Stimulated activated CD8-positive, alpha-beta memory T cell treated with anti-CD3 and anti-CD28 coated beads, Interleukin-15, amount 100 ng/mL, for 48 hours (primary cell): Measurements from ENCODE around the gene GPSM1.
"Not testable (repeated sequence)": the region's sequence is repeated elsewhere in the genome, so short reads cannot be mapped to it uniquely, and the experiment has no call there.

Source experiments
- DNase-seq, 2 donors: peaks; one replicate each; pipeline ENCODE4 v3.0.0-alpha.2; 2020; ENCODE audit warnings: low read depth in 2 of 2

GPSM1 gene

DNA sequence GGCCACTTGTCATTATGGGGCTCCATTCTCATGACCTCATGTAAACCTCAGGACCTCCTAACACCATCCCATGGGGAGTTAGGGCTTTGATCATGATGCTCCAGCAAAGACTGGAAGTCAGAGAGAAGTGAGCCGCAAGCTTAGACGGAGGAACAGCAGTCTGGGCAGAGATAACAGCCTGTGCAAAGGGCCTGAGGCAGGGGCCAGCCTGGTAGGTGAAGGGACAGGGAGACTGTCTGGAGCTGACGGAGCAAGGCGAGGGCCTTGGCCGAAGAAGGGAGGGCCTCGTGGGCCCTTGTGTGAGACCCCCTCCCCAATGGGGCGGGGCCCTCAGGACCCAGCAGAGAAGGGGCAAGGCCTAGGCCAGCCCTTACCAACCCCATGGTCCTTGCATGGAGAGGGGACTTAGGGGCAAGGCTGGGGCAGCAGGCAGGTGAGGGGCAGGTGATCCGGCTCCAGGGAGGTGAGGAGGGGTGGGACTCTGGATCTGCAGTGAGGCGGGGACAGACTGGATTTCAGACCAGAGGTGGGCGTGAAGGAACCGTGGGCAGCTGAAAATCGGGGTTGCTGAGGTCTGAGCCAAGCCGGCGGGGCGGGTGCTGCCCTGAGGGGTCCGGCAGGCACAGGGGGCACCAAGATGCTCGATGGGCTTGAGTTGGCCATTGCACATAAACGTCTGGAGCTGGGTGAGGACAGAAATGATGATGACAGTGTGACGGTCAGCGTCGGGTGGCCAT, 17.4 kb downstream of the GPSM1 start:
- DNase-seq: no peak

DNA sequence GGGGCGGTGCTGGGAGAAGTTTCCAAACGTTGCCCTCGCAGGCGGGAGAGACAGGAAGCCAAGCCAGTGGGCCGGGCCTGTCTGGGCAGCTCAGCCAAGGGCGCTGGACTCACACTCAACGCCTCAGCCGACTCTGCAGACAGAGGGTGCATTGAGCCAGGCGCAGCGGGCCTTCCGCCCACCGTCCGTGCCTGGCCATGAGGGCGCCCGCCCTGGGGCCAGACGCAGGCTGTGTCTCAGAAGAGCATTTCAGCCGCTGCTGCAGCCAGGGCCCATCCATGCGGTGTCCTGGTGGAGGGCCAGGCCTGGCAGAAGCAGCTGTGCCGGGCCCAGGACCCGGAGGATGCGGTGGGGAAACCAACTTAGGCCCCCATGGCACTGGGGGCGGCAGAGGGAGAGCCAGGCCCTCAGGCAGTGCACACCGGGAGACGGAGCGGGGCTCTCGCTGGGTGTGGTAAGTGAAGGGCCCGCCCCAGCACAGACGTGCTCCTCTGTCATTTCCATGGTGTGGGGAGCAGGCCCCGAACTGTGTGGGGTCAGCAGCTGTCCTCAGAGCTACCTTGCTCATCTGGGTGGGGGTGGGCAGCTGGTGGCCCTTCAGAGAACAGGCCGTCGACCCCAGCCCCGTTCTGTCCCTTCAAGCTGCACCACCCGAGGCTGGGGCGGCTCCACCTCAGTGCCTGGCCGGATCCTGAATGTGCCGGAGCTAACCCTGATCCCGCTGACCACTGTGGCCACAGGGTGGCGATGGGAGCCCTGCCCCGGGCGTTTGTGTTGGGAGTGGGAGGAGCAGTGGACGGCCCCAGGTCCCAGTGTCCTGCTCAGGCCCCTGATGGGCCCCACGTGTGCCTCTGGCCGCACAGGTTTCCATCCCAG, 18.2 kb downstream of the GPSM1 start:
- no peak for DNase-seq

DNA sequence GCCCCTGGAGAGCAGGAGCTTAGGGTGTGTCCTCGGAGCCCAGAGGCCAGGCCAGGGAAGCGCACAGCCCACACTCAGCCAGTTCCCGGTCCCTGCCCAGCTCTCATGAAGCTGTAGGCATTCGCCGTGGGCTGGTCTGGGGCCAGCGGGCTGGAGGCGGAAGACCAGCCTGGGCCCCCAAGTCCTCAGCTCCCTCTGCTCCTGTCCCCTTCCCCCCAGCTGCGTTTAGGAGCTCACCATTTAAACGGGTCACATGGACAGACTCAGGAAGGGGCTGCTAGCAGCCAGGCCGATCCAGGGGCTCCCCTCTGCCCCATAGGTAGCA, 18.8 kb downstream of the GPSM1 start:
- DNase-seq: no peak

DNA sequence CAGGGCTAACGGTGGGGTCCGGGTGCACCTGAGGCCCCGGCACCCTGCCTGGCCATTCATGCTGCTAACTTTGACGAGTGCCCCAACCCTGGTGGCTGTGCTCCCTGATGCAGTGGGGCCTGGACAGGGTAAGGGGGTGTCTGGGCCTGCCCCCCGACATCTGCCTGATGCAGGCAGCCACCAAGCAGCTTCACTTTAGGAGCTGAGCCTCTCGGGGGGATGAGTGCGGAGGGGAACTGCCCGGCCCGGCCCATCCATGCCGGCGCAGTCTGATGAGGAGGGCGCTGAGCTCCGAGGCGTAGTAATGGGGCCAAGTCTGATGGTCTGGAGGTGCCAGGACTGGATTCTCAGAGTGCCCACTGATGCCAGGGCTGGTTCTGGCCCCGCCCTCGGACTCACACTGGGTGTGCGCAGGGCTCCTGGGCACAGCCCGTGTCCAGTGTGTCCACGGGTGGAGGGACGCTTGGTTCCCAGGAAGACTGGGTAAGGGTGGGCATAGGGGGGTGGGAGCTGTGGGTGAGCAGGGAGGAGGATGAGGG, 19.7 kb downstream of the GPSM1 start:
- DNase-seq: no peak

DNA sequence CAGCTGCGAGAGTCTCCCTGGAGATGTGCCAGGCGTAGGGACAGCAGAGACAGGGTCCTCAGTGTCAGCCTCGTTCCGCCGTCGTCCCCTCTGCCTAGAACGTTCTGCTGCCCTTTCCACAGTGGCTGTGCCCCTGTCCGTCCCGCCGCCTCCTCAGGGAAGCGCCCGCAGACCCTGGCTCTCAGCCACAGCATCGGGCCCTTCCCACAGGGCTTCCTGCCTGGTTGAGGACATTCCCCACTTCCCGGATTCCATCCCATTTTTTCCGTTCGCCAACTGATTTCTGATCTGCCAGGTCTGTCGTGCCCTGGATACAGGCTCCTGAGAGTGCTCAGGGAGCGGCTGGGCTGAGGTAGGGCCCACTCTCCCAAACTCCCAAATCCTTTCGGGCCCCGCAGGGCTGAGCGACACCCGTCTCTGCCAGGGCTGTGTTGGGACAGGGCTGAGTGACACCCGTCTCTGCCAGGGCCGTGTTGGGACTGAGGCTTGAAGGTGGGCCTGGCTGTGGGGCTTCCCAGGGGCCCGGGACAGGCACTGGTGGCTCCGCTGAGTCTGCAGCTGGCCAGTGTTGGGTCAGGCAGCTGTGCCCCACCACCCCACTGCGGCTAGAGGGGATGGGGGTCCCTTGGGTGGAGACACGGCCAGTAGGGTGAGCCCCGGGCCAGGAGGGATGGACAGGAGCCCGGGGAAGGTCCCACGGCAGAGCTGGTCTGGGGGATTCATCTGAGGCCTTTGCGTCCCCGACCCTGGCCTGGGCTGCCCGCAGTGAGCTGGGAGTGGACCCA, 20.3 kb downstream of the GPSM1 start:
- no peak for DNase-seq

DNA sequence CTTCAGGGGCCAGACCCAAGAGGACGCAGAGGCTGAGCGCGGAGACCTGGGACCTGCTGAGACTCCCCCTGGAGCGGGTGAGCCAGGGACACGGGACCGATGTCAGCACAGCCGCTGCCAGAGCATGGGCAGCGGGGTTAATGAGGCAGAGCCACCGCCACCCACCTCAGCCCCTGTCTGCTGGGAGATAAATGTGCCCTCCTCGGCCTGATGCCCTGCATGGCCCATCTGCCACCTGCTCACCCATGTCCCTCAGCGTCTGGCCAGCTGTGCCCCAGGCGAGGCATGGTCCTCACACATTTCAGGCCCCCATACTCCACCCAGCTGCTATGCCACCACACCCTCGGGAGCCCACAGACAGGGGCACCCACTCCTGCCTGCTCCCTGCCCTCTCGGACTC, 21.4 kb downstream of the GPSM1 start:
- DNase-seq: no peak

DNA sequence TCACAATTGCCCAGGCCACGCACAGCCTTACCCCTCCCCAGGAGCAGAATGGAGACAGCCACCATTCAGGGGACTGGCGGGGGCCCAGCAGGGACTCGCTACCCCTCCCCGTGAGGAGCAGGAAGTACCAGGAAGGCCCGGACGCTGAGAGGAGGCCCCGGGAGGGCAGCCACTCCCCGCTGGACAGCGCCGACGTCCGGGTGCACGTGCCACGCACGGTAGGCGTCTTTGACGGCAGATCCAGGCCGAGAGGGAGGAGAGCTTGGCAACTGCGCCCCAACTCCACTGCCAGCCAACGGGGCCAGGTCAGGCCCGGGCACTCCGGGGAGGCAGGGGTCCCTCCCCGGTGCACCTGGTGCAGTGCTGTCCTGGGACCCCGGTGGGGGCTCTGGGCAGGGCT, 22.2 kb downstream of the GPSM1 start:
- DNase-seq: no peak

DNA sequence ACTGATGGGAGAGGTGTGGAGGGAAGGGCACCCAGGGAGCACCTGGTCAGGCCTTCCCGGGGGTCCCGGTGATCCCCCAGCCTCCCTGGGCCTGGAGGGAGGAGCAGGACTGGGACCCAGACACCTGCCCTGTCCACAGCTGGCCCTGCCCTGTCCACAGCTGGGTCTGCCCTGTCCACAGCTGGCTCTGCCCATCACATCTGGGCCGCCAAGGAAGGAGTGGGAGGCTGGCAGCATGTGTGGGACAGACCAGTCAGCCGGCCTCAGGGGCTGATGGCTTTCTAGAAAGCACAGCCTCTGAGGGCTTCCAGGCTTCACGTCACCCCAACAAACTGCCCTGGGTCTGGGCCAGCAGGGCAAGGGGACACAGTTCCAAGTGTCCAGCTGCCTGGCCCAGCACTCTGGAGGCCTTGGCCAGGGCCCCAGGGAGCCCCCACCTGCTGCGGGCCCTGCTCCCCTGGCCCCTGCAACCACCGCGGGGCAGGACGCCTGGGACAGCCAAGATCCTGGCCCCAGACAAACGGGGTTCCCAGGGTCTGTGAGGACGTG, 24.0 kb downstream of the GPSM1 start:
- DNase-seq: no peak

DNA sequence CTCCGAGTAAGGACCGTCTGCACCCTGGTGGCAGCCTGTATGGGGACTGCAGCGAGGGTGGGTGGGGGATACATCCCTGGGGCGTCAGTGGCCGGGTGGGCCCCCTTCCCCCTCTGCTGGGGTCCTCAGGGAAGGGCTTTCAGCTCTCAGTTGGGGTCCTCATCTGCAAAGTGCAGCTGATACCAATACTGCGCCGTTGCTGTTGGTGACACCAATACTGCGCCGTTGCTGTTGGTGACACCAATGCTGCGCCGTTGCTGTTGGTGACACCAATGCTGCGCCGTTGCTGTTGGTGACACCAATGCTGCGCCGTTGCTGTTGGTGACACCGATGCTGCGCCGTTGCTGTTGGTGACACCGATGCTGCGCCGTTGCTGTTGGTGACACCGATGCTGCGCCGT, 24.5 kb downstream of the GPSM1 start:
- not testable (repeated sequence) for DNase-seq

DNA sequence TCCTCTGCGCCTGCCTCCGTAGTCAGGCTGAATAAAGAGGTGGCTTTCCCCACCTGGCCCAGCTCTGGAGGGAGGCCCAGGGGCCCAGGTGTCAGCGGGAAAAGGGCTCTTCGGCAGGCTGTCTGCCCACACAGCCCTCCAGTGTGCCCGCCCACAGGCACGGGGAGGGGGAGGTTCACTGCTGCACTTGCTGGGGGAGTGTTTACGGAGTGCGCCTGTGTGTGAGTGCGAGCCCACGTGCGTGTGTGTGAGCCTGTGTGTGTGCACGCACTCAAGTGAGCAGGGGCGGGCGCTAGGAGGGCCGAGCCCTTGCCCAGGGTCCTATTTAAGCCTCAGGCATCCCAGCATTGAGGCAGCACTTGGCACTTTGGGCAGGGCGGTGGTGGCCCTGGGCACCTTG, 25.3 kb downstream of the GPSM1 start:
- DNase-seq: no peak

DNA sequence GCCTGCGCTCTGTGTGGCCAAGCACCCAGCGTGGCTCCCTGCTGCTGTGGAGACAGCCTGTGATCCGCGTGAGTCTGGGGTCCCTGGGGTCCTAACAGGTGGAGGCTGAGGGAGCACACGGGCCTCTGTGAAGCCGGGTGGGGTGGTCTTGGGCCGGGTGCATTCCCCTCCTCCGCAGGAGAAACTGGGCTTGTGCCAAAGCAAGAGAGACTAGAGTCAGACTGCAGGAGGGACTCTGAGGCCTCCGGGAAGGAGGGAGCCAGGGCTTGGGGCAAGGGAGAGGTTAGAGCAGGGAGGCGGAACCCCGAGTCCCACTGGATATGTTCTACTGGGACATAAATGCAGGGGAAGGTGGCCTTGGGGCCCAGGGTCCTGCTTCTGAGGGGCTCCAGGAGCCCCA, 25.7 kb downstream of the GPSM1 start:
- no peak for DNase-seq

DNA sequence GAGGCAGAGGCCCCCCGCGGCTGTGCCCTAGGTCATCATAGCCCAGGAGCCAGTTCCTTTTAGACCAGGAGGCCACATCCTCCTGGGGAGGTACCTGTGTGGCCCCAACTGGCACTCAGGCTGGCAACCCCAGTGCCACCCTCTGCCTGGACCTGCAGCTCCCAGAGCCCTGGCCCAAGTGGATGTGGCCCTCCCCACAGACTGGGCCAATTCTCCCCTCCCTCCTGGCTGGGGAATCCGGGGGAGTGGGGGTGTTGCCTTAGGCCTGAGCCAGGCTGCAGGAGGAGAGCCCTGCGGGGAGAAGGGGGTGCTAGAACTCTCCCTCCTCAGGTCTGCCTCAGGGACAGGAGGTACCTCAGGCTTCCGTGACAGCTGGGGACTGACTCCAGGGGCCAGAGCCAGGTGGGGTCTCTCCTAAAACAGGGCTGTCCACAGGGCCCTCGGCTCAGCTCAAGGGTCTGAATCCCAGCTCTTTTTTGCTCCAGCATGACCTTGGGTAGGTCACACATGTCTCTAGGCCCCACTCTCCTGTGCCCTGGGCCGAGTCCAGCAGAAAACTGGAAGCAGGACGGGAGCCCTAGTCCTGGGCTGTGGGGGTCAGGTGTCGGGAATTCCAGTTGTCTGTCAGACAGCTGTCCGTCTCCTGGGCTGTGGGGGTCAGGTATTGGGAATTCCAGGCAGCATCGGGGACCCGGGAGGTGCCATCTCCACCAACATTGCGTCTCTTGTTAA, 26.6 kb downstream of the GPSM1 start:
- DNase-seq: no peak

DNA sequence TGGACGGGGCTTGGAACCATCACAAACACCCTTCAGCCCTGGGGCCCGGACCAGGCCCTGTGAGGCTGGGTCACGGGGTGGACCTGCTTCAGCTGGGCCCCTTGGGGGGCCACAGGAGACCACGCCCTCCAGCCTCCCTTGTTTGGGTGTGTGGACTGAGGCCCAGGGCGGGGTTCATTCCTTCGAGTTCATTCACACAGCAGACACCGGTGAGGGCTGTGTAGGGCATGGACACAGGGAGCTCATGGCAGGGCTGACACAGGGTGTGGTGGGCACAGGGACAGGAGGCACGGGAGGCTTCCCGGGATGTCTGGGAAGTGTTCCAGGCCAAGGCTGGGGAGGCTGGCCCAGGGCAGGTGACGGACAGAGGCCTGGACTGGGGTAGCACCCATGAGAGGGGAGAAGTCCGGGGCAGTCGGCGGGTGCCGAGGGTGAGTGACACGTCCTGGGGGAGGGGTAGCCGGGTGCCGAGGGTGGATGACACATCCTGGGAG, 27.3 kb downstream of the GPSM1 start:
- DNase-seq: no peak

DNA sequence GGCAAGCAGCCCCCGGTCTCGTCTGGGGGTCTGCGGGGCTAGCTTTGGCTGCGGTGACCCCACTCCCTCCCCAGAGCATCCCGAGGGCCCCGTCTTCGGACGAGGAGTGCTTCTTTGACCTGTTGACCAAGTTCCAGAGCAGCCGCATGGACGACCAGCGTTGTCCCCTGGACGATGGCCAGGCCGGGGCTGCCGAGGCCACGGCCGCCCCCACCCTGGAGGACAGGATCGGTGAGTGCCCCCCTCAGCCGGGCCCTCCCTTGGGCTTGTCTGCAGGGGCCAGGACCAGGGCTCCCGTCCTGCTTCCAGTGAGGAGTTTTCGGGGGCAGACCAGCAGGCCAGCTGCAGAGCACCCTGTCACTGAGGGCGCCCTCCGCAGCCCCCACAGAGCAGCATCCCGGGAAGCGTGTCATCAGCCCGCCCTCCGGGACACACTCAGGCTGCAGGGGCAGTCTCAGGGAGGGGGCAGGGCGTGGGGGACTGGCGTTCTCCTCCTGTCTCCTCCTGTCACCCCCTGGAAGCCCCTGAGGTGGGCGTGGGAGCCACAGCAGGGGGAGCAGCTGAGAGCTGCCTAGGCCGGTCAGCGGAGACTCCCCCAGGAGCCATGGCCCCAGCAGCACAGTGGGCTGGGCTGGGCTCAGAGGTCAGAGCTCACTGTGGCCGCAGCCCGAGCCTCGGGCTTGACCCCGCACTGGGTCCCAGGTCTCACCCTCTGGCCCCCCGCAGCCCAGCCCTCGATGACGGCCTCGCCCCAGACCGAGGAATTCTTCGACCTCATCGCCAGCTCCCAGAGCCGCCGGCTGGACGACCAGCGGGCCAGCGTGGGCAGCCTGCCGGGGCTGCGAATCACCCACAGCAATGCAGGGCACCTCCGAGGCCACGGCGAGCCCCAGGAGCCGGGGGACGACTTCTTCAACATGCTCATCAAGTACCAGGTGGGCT, 28.5 kb downstream of the GPSM1 start:
- DNase-seq: no peak

DNA sequence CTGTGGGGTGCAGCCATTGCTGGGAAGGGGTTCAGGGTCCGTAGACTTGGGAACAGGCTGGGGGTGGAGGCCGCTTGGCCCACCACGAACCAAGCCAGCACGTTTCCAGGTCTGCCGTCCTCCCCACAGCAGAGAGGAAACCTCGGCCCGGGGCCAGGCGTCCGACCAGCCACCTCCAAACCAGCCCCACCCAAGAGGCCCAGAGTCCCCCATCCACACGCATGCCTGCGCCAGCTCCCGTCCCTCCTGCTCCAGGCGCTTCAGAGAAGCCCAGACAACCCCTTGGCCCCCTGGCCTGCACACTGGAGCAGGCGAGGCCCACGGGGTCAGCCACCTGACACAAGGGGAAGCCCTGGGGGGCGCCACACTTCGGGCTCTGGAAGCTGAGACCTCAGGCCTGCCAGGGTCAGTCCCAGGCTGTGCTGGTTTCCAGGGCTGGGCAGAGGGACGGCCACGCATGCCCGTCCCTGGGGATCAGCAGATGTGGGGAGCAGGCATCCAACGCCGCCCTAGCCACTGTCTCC, 29.9 kb downstream of the GPSM1 start:
- no peak for DNase-seq

DNA sequence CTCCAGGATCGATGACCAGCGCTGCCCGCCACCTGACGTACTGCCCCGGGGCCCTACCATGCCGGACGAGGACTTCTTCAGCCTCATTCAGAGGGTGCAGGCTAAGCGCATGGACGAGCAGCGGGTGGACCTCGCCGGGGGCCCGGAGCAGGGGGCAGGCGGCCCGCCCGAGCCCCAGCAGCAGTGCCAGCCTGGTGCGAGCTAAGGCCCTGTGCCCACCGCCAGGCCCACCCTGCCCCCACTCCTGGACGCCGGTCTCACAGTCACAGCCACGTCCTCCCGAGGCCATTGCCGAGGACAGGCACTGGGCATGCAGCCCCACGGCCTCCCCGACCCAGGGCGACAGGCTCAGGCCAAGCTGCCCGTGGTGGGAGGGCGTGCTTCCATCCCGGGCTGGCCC, 30.7 kb downstream of the GPSM1 start:
- DNase-seq: no peak

DNA sequence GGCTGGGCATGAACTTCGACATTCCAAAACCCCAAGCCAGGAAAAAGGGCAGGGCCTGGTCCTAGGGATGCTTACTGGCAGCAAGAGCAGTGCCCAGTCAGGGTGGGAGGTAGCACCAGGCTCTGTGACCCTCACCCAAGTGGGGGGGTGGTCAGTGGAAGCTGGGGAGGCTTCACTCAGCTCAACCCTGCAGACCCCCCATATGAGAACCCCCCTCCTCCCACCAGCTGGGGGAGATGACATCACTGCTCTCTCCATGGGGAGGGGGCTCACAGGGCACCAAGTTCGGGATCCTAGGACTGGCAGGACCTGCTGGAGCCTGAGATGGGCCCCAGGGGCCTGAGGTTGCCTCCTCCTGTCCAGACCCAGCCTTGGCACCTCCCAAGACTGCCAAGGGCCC, 31.5 kb downstream of the GPSM1 start:
- no peak for DNase-seq

DNA sequence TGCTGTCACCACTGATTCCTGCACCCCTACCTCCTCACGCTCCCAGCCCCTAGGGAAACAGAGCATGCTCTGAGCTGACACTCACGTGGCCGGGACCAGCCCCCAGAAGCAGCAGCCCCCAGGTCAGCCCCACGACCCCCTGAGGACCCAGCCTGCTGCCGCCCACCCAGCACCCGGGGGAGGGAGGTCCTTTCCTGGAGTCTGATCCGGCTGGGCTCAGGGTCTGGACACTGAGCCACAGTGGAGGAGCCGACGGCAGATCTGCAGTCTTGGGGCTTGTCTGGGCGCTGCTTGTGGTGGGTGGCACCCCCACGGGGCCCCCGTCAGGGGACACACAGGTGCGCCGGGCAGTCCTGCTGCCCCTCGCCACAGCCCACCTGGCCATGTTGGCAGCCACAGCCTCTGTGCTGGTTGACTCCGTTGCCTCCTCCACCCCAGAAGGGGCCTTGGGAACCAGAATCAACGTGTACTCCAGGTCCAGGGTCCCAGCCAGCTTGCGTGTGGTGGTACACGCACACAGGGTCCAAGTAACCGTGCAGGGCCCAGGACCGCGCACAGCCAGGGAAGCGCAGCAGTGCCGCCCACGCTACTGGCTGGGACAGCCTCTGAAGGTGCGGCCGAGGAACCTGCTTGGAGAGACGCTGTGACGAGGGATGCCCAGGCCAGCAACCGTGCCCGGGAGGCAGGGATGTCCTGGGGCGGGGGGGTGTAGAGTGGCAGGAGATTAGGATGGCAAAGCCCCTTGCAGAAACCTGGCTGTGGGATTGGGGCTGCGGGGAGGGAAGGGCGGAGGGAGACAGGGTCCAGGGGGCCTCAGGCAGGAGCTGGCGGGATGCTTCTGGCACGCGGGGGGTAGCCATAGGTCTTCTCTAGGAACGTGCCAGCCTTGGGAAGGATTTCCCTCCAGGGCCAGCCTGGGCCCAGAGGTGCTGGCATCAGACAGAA, 32.7 kb downstream of the GPSM1 start:
- no peak for DNase-seq
